HepG2 (cell line): ENCODE data around the gene NT5C. TPM values are rescaled to one million over a fixed set of nuclear protein-coding genes. Genes with fewer than 3 reads are reported as not detected.

ENCODE experiments used
- FOXC1 ChIP-seq: sonication (generic); formaldehyde crosslinking; IDR thresholded peaks from 2 replicates; pipeline ENCODE4 v1.8.0; 2022; ENCODE audit warnings: mild to moderate bottlenecking, missing genetic modification reagents, borderline replicate concordance
- HMGA1 ChIP-seq: sonication (generic); formaldehyde crosslinking; conservative IDR thresholded peaks from 2 replicates; pipeline ENCODE4 v1.4.0; 2020; ENCODE audit warnings: missing genetic modification reagents
- MYC ChIP-seq: sonication (generic); formaldehyde crosslinking; IDR thresholded peaks from 2 replicates; pipeline ENCODE4 v1.9.0; 2021; ENCODE audit warnings: missing genetic modification reagents, borderline replicate concordance
- NFKBIZ ChIP-seq: IDR thresholded peaks from 2 replicates; pipeline ENCODE4 v1.6.1; 2018; ENCODE audit warnings: missing genetic modification reagents, missing compliant biosample characterization
- NRL ChIP-seq: sonication (generic); formaldehyde crosslinking; IDR thresholded peaks from 2 replicates; pipeline ENCODE4 v1.5.0; 2020; ENCODE audit warnings: missing genetic modification reagents, mild to moderate bottlenecking, moderate library complexity, borderline replicate concordance
- POLR2A ChIP-seq, 2 experiments: IDR thresholded peaks; 2 replicates each; pipeline ENCODE4 v1.6.1; 2011; ENCODE audit warnings: low read depth in 2 of 2, low read length in 2 of 2, mild to moderate bottlenecking in 1 of 2, moderate library complexity in 1 of 2; ENCODE audit not compliant: insufficient read depth in 1 of 2
- RXRA ChIP-seq: sonication (generic); formaldehyde crosslinking; IDR thresholded peaks from 2 replicates; pipeline ENCODE4 v1.5.1; 2020; ENCODE audit warnings: missing genetic modification reagents
- SETDB1 ChIP-seq: sonication (generic); formaldehyde crosslinking; IDR thresholded peaks from 2 replicates; pipeline ENCODE4 v1.5.1; 2020; ENCODE audit warnings: missing genetic modification reagents, mild to moderate bottlenecking, borderline replicate concordance
- SRF ChIP-seq: IDR thresholded peaks from 2 replicates; pipeline ENCODE4 v1.6.1; 2011; ENCODE audit warnings: mild to moderate bottlenecking, low read depth, low read length, moderate library complexity
- STAG1 ChIP-seq: sonication (generic); formaldehyde crosslinking; IDR thresholded peaks from 2 replicates; pipeline ENCODE4 v1.4.0; 2020; ENCODE audit warnings: missing genetic modification reagents
- THAP11 ChIP-seq: IDR thresholded peaks from 2 replicates; pipeline ENCODE4 v1.6.1; 2016; ENCODE audit warnings: missing biosample characterization, missing genetic modification reagents
- ZBTB38 ChIP-seq: sonication (generic); formaldehyde crosslinking; IDR thresholded peaks from 2 replicates; pipeline ENCODE4 v1.5.1; 2020; ENCODE audit warnings: mild to moderate bottlenecking, missing genetic modification reagents
- ZFYVE20 ChIP-seq: sonication (generic); formaldehyde crosslinking; IDR thresholded peaks from 2 replicates; pipeline ENCODE4 v1.8.0; 2023; ENCODE audit warnings: low read depth, mild to moderate bottlenecking, moderate library complexity, missing genetic modification reagents, borderline replicate concordance
- ZNF101 ChIP-seq: sonication (generic); formaldehyde crosslinking; IDR thresholded peaks from 2 replicates; pipeline ENCODE4 v1.4.0; 2020; ENCODE audit warnings: mild to moderate bottlenecking, low read depth, missing genetic modification reagents, borderline replicate concordance
- ZNF225 ChIP-seq: sonication (generic); formaldehyde crosslinking; IDR thresholded peaks from 2 replicates; pipeline ENCODE4 v1.4.0; 2020; ENCODE audit warnings: mild to moderate bottlenecking, missing genetic modification reagents
- ZNF468 ChIP-seq: sonication (generic); formaldehyde crosslinking; IDR thresholded peaks from 2 replicates; pipeline ENCODE4 v1.8.0; 2022; ENCODE audit warnings: mild to moderate bottlenecking, moderate library complexity, missing genetic modification reagents
- ZNF547 ChIP-seq: sonication (generic); formaldehyde crosslinking; IDR thresholded peaks from 2 replicates; pipeline ENCODE4 v1.5.1; 2020; ENCODE audit warnings: mild to moderate bottlenecking, missing genetic modification reagents
- ZNF75D ChIP-seq: sonication (generic); formaldehyde crosslinking; IDR thresholded peaks from 2 replicates; pipeline ENCODE4 v1.8.1; 2023; ENCODE audit warnings: missing genetic modification reagents, mild to moderate bottlenecking, borderline replicate concordance
- ZNF784 ChIP-seq: sonication (generic); formaldehyde crosslinking; IDR thresholded peaks from 2 replicates; pipeline ENCODE4 v1.5.1; 2020; ENCODE audit warnings: missing genetic modification reagents, mild to moderate bottlenecking, borderline replicate concordance
- ZNF891 ChIP-seq: sonication (generic); formaldehyde crosslinking; IDR thresholded peaks from 2 replicates; pipeline ENCODE4 v1.5.0; 2020; ENCODE audit warnings: mild to moderate bottlenecking, missing genetic modification reagents
- polyA plus RNA-seq, 8 experiments: library from polyadenylated mRNA; depleted of rRNA in 3 of 8; stranded (reverse) in 7 of 8; unstranded in 1 of 8; fragments of >200 nt; fragmentation: Illumina TruSeq in 4 of 8; extraction: Trizol in 4 of 8; gene quantifications; 2 replicates each; pipeline versions ENCODE4 v1.2.1 to v1.2.3, GENCODE V29; 2011 to 2016; ENCODE audit warnings: low read depth in 4 of 8, missing spikeins in 1 of 8, mixed read lengths in 1 of 8; ENCODE audit not compliant: insufficient read depth in 1 of 8
- total RNA-seq, 5 experiments: library from RNA; depleted of rRNA; stranded (reverse); fragments of >200 nt; fragmentation: Illumina TruSeq; extraction: Trizol; gene quantifications; 2 replicates each; pipeline ENCODE4 v1.2.3, GENCODE V29; 2016; ENCODE audit warnings: low read depth in 1 of 5
- TF ChIP-seq, protein P1 (sequence below): sonication (generic); formaldehyde crosslinking; IDR thresholded peaks from 2 replicates; pipeline ENCODE4 v1.5.1; 2020; ENCODE audit warnings: mild to moderate bottlenecking, missing genetic modification reagents, moderate library complexity
- TF ChIP-seq, protein P2 (sequence below): sonication (generic); formaldehyde crosslinking; IDR thresholded peaks from 2 replicates; pipeline ENCODE4 v1.5.1; 2020; ENCODE audit warnings: missing genetic modification reagents, mild to moderate bottlenecking, borderline replicate concordance
- TF ChIP-seq, protein P3 (sequence below): sonication (generic); formaldehyde crosslinking; IDR thresholded peaks from 2 replicates; pipeline ENCODE4 v1.8.0; 2022; ENCODE audit warnings: mild to moderate bottlenecking, missing genetic modification reagents

The NT5C gene
- total and polyA plus RNA-seq, 2 of the 13 experiments (the other 11 are each of a cell fraction or from before 2014, with no cell fraction given) = 42.8 to 48.6 TPM

- TF ChIP-seq ZNF891 (CRISPR knock-in tag) (peak; percentile 32; the same call in 1 of the 2 replicates), NFKBIZ (no peak), ZNF784 (no peak), ZNF468 (CRISPR knock-in tag) (no peak), SETDB1 (CRISPR knock-in tag) (no peak), SRF (no peak), ZNF547 (no peak), ZBTB38 (CRISPR knock-in tag) (peak; percentile 56), MYC (CRISPR knock-in tag) (peak; percentile 29; the same call in 1 of the 2 replicates), RXRA (CRISPR knock-in tag) (no peak; the same call in 1 of the 2 replicates), FOXC1 (CRISPR knock-in tag) (0 out of 2 replicates have a peak, but pooled peaks have one; percentile 12), ZNF101 (no peak), ZFYVE20 (CRISPR knock-in tag) (no peak), STAG1 (CRISPR knock-in tag) (no peak), HMGA1 (CRISPR knock-in tag) (no peak), ZNF75D (CRISPR knock-in tag) (no peak), ZNF225 (0 out of 2 replicates have a peak, but pooled peaks have one; percentile 6), POLR2A (IDR thresholded peaks at IDR 0.05; ENCODE audit: insufficient read depth in 1 of 2, low read depth in 2 of 2, low read length in 2 of 2) (no peak), THAP11 (no peak), NRL (no peak)
- TF ChIP-seq, protein P1, sequence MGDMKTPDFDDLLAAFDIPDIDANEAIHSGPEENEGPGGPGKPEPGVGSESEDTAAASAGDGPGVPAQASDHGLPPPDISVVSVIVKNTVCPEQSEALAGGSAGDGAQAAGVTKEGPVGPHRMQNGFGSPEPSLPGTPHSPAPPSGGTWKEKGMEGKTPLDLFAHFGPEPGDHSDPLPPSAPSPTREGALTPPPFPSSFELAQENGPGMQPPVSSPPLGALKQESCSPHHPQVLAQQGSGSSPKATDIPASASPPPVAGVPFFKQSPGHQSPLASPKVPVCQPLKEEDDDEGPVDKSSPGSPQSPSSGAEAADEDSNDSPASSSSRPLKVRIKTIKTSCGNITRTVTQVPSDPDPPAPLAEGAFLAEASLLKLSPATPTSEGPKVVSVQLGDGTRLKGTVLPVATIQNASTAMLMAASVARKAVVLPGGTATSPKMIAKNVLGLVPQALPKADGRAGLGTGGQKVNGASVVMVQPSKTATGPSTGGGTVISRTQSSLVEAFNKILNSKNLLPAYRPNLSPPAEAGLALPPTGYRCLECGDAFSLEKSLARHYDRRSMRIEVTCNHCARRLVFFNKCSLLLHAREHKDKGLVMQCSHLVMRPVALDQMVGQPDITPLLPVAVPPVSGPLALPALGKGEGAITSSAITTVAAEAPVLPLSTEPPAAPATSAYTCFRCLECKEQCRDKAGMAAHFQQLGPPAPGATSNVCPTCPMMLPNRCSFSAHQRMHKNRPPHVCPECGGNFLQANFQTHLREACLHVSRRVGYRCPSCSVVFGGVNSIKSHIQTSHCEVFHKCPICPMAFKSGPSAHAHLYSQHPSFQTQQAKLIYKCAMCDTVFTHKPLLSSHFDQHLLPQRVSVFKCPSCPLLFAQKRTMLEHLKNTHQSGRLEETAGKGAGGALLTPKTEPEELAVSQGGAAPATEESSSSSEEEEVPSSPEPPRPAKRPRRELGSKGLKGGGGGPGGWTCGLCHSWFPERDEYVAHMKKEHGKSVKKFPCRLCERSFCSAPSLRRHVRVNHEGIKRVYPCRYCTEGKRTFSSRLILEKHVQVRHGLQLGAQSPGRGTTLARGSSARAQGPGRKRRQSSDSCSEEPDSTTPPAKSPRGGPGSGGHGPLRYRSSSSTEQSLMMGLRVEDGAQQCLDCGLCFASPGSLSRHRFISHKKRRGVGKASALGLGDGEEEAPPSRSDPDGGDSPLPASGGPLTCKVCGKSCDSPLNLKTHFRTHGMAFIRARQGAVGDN (CRISPR knock-in tag) = no peak; the same call in none of the 2 replicates
- TF ChIP-seq, protein P2, sequence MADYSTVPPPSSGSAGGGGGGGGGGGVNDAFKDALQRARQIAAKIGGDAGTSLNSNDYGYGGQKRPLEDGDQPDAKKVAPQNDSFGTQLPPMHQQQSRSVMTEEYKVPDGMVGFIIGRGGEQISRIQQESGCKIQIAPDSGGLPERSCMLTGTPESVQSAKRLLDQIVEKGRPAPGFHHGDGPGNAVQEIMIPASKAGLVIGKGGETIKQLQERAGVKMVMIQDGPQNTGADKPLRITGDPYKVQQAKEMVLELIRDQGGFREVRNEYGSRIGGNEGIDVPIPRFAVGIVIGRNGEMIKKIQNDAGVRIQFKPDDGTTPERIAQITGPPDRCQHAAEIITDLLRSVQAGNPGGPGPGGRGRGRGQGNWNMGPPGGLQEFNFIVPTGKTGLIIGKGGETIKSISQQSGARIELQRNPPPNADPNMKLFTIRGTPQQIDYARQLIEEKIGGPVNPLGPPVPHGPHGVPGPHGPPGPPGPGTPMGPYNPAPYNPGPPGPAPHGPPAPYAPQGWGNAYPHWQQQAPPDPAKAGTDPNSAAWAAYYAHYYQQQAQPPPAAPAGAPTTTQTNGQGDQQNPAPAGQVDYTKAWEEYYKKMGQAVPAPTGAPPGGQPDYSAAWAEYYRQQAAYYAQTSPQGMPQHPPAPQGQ (CRISPR knock-in tag) = no peak
- TF ChIP-seq, protein P3, sequence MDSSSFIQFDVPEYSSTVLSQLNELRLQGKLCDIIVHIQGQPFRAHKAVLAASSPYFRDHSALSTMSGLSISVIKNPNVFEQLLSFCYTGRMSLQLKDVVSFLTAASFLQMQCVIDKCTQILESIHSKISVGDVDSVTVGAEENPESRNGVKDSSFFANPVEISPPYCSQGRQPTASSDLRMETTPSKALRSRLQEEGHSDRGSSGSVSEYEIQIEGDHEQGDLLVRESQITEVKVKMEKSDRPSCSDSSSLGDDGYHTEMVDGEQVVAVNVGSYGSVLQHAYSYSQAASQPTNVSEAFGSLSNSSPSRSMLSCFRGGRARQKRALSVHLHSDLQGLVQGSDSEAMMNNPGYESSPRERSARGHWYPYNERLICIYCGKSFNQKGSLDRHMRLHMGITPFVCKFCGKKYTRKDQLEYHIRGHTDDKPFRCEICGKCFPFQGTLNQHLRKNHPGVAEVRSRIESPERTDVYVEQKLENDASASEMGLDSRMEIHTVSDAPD (CRISPR knock-in tag) = peak; percentile 92
Observed at GRCh38 chr17:75093548-75094158, 37.9 kb downstream of the NT5C start (continued).
